SU-DHL-6 (cell line): ENCODE data around the gene PLEKHA6.

Experiments
- H2AFZ ChIP-seq: fragments of 200-600 bp; sonication (generic); 2 replicates; pipeline ENCODE4 v1.6.1; 2014; ENCODE audit warnings: low read depth, mild to moderate bottlenecking, moderate library complexity, mixed read lengths, antibody characterized with exemption, low read length; ENCODE audit not compliant: severe bottlenecking
- H3F3A ChIP-seq: fragments of 200-600 bp; shearing (Covaris generic); 2 replicates; pipeline ENCODE4 v1.6.0; 2016; ENCODE audit warnings: antibody characterized with exemption, mild to moderate bottlenecking; ENCODE audit not compliant: insufficient read depth
- H3K27ac ChIP-seq: fragments of 200-600 bp; sonication (generic); 2 replicates; pipeline ENCODE4 v1.5.1; 2016; ENCODE audit warnings: low read depth, mild to moderate bottlenecking, low read length, moderate library complexity, mixed read lengths
- H3K27me3 ChIP-seq: fragments of 200-600 bp; sonication (generic), shearing (Covaris generic); 2 replicates; pipeline ENCODE4 v1.6.0; 2014; ENCODE audit warnings: mild to moderate bottlenecking, low read length
- H3K36me3 ChIP-seq: fragments of 200-600 bp; sonication (generic); 2 replicates; pipeline ENCODE4 v1.6.1; 2014; ENCODE audit warnings: mild to moderate bottlenecking, low read length, mixed read lengths
- H3K4me2 ChIP-seq: fragments of 300-600, 200-600 bp; shearing (Covaris generic), sonication (generic); 2 replicates; pipeline ENCODE4 v1.6.0; 2014; ENCODE audit warnings: low read length, low read depth, mild to moderate bottlenecking; ENCODE audit not compliant: poor library complexity, severe bottlenecking
- H3K4me3 ChIP-seq: fragments of 200-600 bp; sonication (generic); 2 replicates; pipeline ENCODE4 v1.5.1; 2014; ENCODE audit warnings: antibody characterized with exemption, low read length, mild to moderate bottlenecking, mixed read lengths; ENCODE audit not compliant: insufficient read depth, poor library complexity, severe bottlenecking
- H3K79me2 ChIP-seq: fragments of 200-600 bp; sonication (generic); 2 replicates; pipeline ENCODE4 v1.6.1; 2014; ENCODE audit warnings: mild to moderate bottlenecking, low read length, moderate library complexity; ENCODE audit not compliant: insufficient read depth
- H3K9ac ChIP-seq: fragments of 200-600 bp; sonication (generic); 2 replicates; pipeline ENCODE4 v1.7.0; 2014; ENCODE audit warnings: mild to moderate bottlenecking, low read length
- H3K9me2 ChIP-seq: fragments of 200-600 bp; sonication (generic); replicated peaks from 2 replicates; pipeline ENCODE4 v1.6.1; 2014; ENCODE audit warnings: low read length; ENCODE audit not compliant: insufficient read depth
- H3K9me3 ChIP-seq: fragments of 200-600 bp; sonication (generic); 2 replicates; pipeline ENCODE4 v1.6.1; 2014; ENCODE audit warnings: low read length, mixed read lengths; ENCODE audit not compliant: insufficient read depth
- H4K20me1 ChIP-seq: fragments of 200-600 bp; sonication (generic); 2 replicates; pipeline ENCODE4 v1.6.1; 2014; ENCODE audit warnings: low read depth, mild to moderate bottlenecking, antibody characterized with exemption, low read length, moderate library complexity, mixed read lengths
- CTCF ChIP-seq: fragments of 200-600 bp; sonication (generic); IDR thresholded peaks from one replicate; pipeline ENCODE4 v1.5.1; 2017; ENCODE audit warnings: antibody characterized with exemption, mild to moderate bottlenecking, low read length, moderate library complexity; ENCODE audit not compliant: insufficient read depth, poor library complexity, severe bottlenecking
- EZH2phosphoT487 ChIP-seq: fragments of 200-600 bp; sonication (generic), shearing (Covaris generic); conservative IDR thresholded peaks from 2 replicates; pipeline ENCODE4 v1.6.1; 2018; ENCODE audit warnings: mild to moderate bottlenecking, antibody characterized with exemption, low read length, moderate library complexity, mixed read lengths

PLEKHA6 gene

GRCh38 chr1:204282761-204283221 lies 76.9 kb downstream of the PLEKHA6 start:
- H3K36me3 ChIP-seq: no peaks in the 10 kb centered on the region
- H3K9me2 ChIP-seq: no peaks in the 10 kb centered on the region
- no peak overlapping the region for H3K27ac ChIP-seq
- H3K9me3 ChIP-seq: no peaks in the 10 kb centered on the region
- no peak overlapping the region for H3K4me3 ChIP-seq
- no peak overlapping the region for H3K4me2 ChIP-seq
- H3K27me3 ChIP-seq: no peaks in the 10 kb centered on the region
- H3K9ac ChIP-seq: no peak overlapping the region
- TF ChIP-seq CTCF (no peak), EZH2phosphoT487 (no peak)
- H4K20me1 ChIP-seq: no peaks in the 10 kb centered on the region
- no peaks in the 10 kb centered on the region for H3K79me2 ChIP-seq
- H3F3A ChIP-seq: no peaks in the 10 kb centered on the region
- no peak overlapping the region for H2AFZ ChIP-seq

- no peak overlapping the region for H2AFZ ChIP-seq
- no peaks in the 10 kb centered on the region for H3K36me3 ChIP-seq
- H4K20me1 ChIP-seq: no peaks in the 10 kb centered on the region
- no peaks in the 10 kb centered on the region for H3K79me2 ChIP-seq
- no peak overlapping the region for H3K4me3 ChIP-seq
- H3K4me2 ChIP-seq: no peak overlapping the region
- no peaks in the 10 kb centered on the region for H3K9me2 ChIP-seq
- H3K27ac ChIP-seq: no peak overlapping the region
- H3K9ac ChIP-seq: no peak overlapping the region
- no peaks in the 10 kb centered on the region for H3K27me3 ChIP-seq
- H3K9me3 ChIP-seq: no peaks in the 10 kb centered on the region
- no peaks in the 10 kb centered on the region for H3F3A ChIP-seq
- TF ChIP-seq CTCF (no peak), EZH2phosphoT487 (no peak)
Observed at GRCh38 chr1:204280099-204280961, 79.4 kb downstream of the PLEKHA6 start.

GRCh38 chr1:204278958-204279357 lies 80.8 kb downstream of the PLEKHA6 start:
- no peaks in the 10 kb centered on the region for H4K20me1 ChIP-seq
- no peaks in the 10 kb centered on the region for H3K9me2 ChIP-seq
- H3K4me3 ChIP-seq: no peak overlapping the region
- no peak overlapping the region for H3K27ac ChIP-seq
- H3K27me3 ChIP-seq: no peaks in the 10 kb centered on the region
- H3K36me3 ChIP-seq: no peaks in the 10 kb centered on the region
- no peak overlapping the region for H3K4me2 ChIP-seq
- H3K79me2 ChIP-seq: no peaks in the 10 kb centered on the region
- H2AFZ ChIP-seq: no peak overlapping the region
- H3K9me3 ChIP-seq: no peaks in the 10 kb centered on the region
- TF ChIP-seq CTCF (no peak), EZH2phosphoT487 (no peak)
- no peak overlapping the region for H3K9ac ChIP-seq
- H3F3A ChIP-seq: no peaks in the 10 kb centered on the region
